K562 (cell line): Measurements from ENCODE around the gene NPC1L1. TPM values are rescaled to one million over a fixed set of nuclear protein-coding genes. Genes with fewer than 3 reads are reported as not detected.
A peak's percentile ranks its signal among the peaks of the same experiment; 100 is the strongest.

Source experiments
- ATAC-seq: fragments of 200-7000 bp; cut with Tn5 transposase; 3 replicates; pipeline ENCODE4 v1.9.1; 2020; ENCODE audit warnings: moderate library complexity
- BruUV-seq: library from RNA; stranded (reverse); fragments of 400-500 nt; replicated peaks from 2 replicates; lab custom pipeline; 2021; lab: Mats Ljungman, UMichigan
- CTCF ChIA-PET: fragments of 300-600 bp; formaldehyde crosslinking; extraction: SDS; loops from one replicate; lab custom pipeline; 2021; ENCODE audit warnings: low intra/inter-chr PET ratio; lab: Yijun Ruan, JAX
- POLR2A ChIA-PET: fragments of 300-600, 350-650 bp; sonication (Branson Sonifier 250); formaldehyde crosslinking; extraction: SDS; loops from one replicate; lab custom pipeline; 2021; ENCODE audit warnings: antibody characterized with exemption, inconsistent platforms; lab: Yijun Ruan, JAX
- DNase-seq, 4 experiments: peaks; one replicate each; pipeline versions ENCODE4 v3.0.0 to v3.0.0-alpha.2; 2011 to 2018; ENCODE audit warnings: low spot score in 3 of 4, mixed read lengths in 3 of 4; ENCODE audit errors: extremely low read depth in 1 of 4
- FAIRE-seq: peaks from 2 replicates; lab custom pipeline; 2011; peaks lifted over from hg19 to GRCh38; lab: Jason Lieb, UNC
- H2AFZ ChIP-seq: 2 replicates; pipeline ENCODE4 v1.6.0; 2011; ENCODE audit warnings: low read depth, low read length, control low read depth, inconsistent platforms
- H3K27ac ChIP-seq: fragments of 200-600 bp; 3 replicates; pipeline ENCODE4 v1.8.0; 2011; ENCODE audit warnings: low read depth, mild to moderate bottlenecking, control low read depth, inconsistent platforms, low read length, moderate library complexity, mixed read lengths; ENCODE audit errors: extremely low read depth
- H3K27me3 ChIP-seq, 2 experiments: fragments of 300-600 bp in 1 of 2; 2 replicates in 1 of 2; 3 replicates in 1 of 2; pipeline versions ENCODE4 v1.6.0 to v1.8.0; 2011; ENCODE audit warnings: inconsistent platforms in 2 of 2, low read length in 2 of 2, mild to moderate bottlenecking in 1 of 2, mixed read lengths in 1 of 2, moderate library complexity in 1 of 2; ENCODE audit not compliant: control insufficient read depth in 2 of 2, insufficient read depth in 2 of 2
- H3K36me3 ChIP-seq: fragments of 300-600 bp; 3 replicates; pipeline ENCODE4 v1.8.0; 2011; ENCODE audit warnings: mild to moderate bottlenecking, low read length, inconsistent platforms; ENCODE audit not compliant: control insufficient read depth, insufficient read depth
- H3K4me1 ChIP-seq, 2 experiments: fragments of 200-600 bp in 1 of 2; replicated peaks in 1 of 2; 2 replicates in 1 of 2; 3 replicates in 1 of 2; pipeline versions ENCODE4 v1.5.1 to v1.8.0; 2011; ENCODE audit warnings: inconsistent platforms in 2 of 2, low read length in 2 of 2, mild to moderate bottlenecking in 1 of 2, mixed read lengths in 1 of 2, moderate library complexity in 1 of 2; ENCODE audit not compliant: control insufficient read depth in 2 of 2, insufficient read depth in 2 of 2
- H3K4me2 ChIP-seq: 2 replicates; pipeline ENCODE4 v1.6.1; 2011; ENCODE audit warnings: low read length, control low read depth, inconsistent platforms, mixed read lengths; ENCODE audit not compliant: insufficient read depth
- H3K4me3 ChIP-seq: fragments of 200-600 bp; sonication (generic), shearing (Covaris generic); 2 replicates; pipeline ENCODE4 v1.5.1; 2016; ENCODE audit warnings: control low read depth, inconsistent platforms
- H3K79me2 ChIP-seq: fragments of 200-600 bp; 3 replicates; pipeline ENCODE4 v1.8.0; 2011; ENCODE audit warnings: low read length, inconsistent platforms; ENCODE audit not compliant: control insufficient read depth, insufficient read depth
- H3K9ac ChIP-seq, 2 experiments: 2 replicates each; pipeline versions ENCODE4 v1.6.0 to v1.6.1; 2011; ENCODE audit warnings: low read depth in 2 of 2, low read length in 2 of 2, control low read depth in 1 of 2, inconsistent platforms in 1 of 2, mild to moderate bottlenecking in 1 of 2, mixed read lengths in 1 of 2; ENCODE audit not compliant: insufficient read depth in 1 of 2
- H3K9me1 ChIP-seq: one replicate; pipeline ENCODE4 v1.6.0; 2011; ENCODE audit warnings: inconsistent platforms, mild to moderate bottlenecking, low read length, moderate library complexity; ENCODE audit not compliant: control insufficient read depth, insufficient read depth
- H3K9me3 ChIP-seq: replicated peaks from 2 replicates; pipeline ENCODE4 v1.5.1; 2011; ENCODE audit warnings: low read depth, low read length, inconsistent platforms; ENCODE audit not compliant: control insufficient read depth, insufficient read depth
- H4K20me1 ChIP-seq: replicated peaks from 2 replicates; pipeline ENCODE4 v1.6.1; 2011; ENCODE audit warnings: low read length, inconsistent platforms, mixed read lengths; ENCODE audit not compliant: control insufficient read depth, insufficient read depth
- DIDO1 ChIP-seq: fragments of 450-650 bp; IDR thresholded peaks from 2 replicates; pipeline ENCODE4 v1.6.1; 2016; ENCODE audit warnings: low read depth, missing biosample characterization, missing genetic modification characterization
- ESRRB ChIP-seq: fragments of 250-450 bp; sonication (Bioruptor Pico); IDR thresholded peaks from 2 replicates; pipeline ENCODE4 v1.5.0; 2020; ENCODE audit warnings: mild to moderate bottlenecking, moderate library complexity, borderline replicate concordance
- GTF2F1 ChIP-seq: IDR thresholded peaks from 2 replicates; pipeline ENCODE4 v1.6.1; 2011; ENCODE audit warnings: low read depth, low read length, improper control_type of control experiment
- KHSRP ChIP-seq: fragments of 450-650 bp; IDR thresholded peaks from 2 replicates; pipeline ENCODE4 v1.6.1; 2017
- MCM7 ChIP-seq, 2 experiments: fragments of 450-650 bp; IDR thresholded peaks; 2 replicates each; pipeline ENCODE4 v1.6.1; 2016 to 2018
- NR2C1 ChIP-seq, 2 experiments: fragments of 450-650 bp; IDR thresholded peaks; 2 replicates each; pipeline ENCODE4 v1.6.1; 2017; ENCODE audit warnings: mild to moderate bottlenecking in 2 of 2, antibody characterized with exemption in 1 of 2, inconsistent platforms in 1 of 2, missing compliant biosample characterization in 1 of 2, missing genetic modification characterization in 1 of 2
- PCBP1 ChIP-seq: fragments of 200-400 bp; formaldehyde crosslinking; IDR thresholded peaks from 2 replicates; pipeline ENCODE4 v1.6.1; 2018; ENCODE audit warnings: mild to moderate bottlenecking, low read depth, low read length; ENCODE audit not compliant: poor library complexity, severe bottlenecking
- SAP30 ChIP-seq: fragments of 200-600 bp; sonication (generic); IDR thresholded peaks from 2 replicates; pipeline ENCODE4 v1.6.1; 2012; ENCODE audit warnings: borderline replicate concordance, low read depth, mild to moderate bottlenecking, moderate library complexity, low read length, control low read depth, inconsistent platforms; ENCODE audit not compliant: insufficient read depth, poor library complexity, severe bottlenecking
- ZC3H8 ChIP-seq: fragments of 450-650 bp; IDR thresholded peaks from 2 replicates; pipeline ENCODE4 v1.6.1; 2017
- ZNF239 ChIP-seq: fragments of 250-450 bp; sonication (Bioruptor Pico); IDR thresholded peaks from 2 replicates; pipeline ENCODE4 v1.4.0; 2020; ENCODE audit warnings: mild to moderate bottlenecking
- ZNF280B ChIP-seq: fragments of 250-450 bp; sonication (Bioruptor Pico); IDR thresholded peaks from 2 replicates; pipeline ENCODE4 v1.5.1; 2021; ENCODE audit warnings: mild to moderate bottlenecking
- ZNF431 ChIP-seq: sonication (generic); formaldehyde crosslinking; IDR thresholded peaks from 2 replicates; pipeline ENCODE4 v1.8.0; 2022; ENCODE audit warnings: mild to moderate bottlenecking, missing genetic modification reagents
- WGBS: fragments of 100-300 bp; shearing (Covaris generic); methylation state at CpG from one replicate; pipeline ENCODE4 v1.1.6; 2016; ENCODE audit warnings: low coverage, mixed read lengths; ENCODE audit not compliant: insufficient coverage; ENCODE audit errors: missing lambda C conversion rate; 5-methylcytosine and 5-hydroxymethylcytosine counted together
- in situ Hi-C: fragments of 300-500 bp; cut with MboI; formaldehyde crosslinking; loops from 4 replicates; pipeline ENCODE4 v1.15.0; 2018; ENCODE audit warnings: inconsistent platforms, mixed read lengths
- intact Hi-C: fragments of 100-400 bp; cut with micrococcal nuclease; formaldehyde crosslinking; loops from 2 replicates; pipeline ENCODE4 v1.14.2; 2022
- polyA plus RNA-seq, 8 experiments: library from polyadenylated mRNA; depleted of rRNA in 4 of 8; stranded (reverse) in 5 of 8; unstranded in 3 of 8; fragments of >200 nt; fragmentation: Nextera tagmentation in 2 of 8; fragmentation: Illumina TruSeq in 1 of 8; extraction: Ambion mirVana in 2 of 8; extraction: Trizol in 1 of 8; gene quantifications; 2 replicates each; pipeline versions ENCODE4 v1.2.1 to v1.2.3, GENCODE V29; 2011 to 2014; ENCODE audit warnings: inconsistent platforms in 1 of 8, missing spikeins in 1 of 8
- total RNA-seq, 7 experiments: library from RNA; depleted of rRNA in 6 of 7; stranded (reverse); fragments of >200 nt in 6 of 7; fragmentation: Illumina TruSeq in 2 of 7; extraction: Trizol in 2 of 7; gene quantifications; 2 replicates each; pipeline versions ENCODE4 v1.2.1 to v1.2.3, GENCODE V29; 2011 to 2021; ENCODE audit warnings: low replicate concordance in 1 of 7
- TF ChIP-seq, protein P1 (sequence below): fragments of 250-450 bp; sonication (Bioruptor Pico); IDR thresholded peaks from 2 replicates; pipeline ENCODE4 v1.5.0; 2021

The NPC1L1 gene
- total and polyA plus RNA-seq, 9 of the 15 experiments (the other 6 are each of a cell fraction or from before 2014, with no cell fraction given), result 0.01 to 0.18 (median 0.07) TPM; not detected in 4

GRCh38 chr7:44531421-44532380 is 9.4 kb downstream of the NPC1L1 start:
- POLR2A ChIA-PET, result interaction anchor here (0.7 kb wide), 1 partner anchor 262 kb away, joined by 3 read pairs; no protein-coding TSS in a partner anchor
- in situ Hi-C loops, result no loop called here

More at GRCh38 chr7:44531421-44532380, 9.4 kb downstream of the NPC1L1 start:
- H3K27me3 ChIP-seq, result no peaks in the 10 kb centered on the region
- no peak for TF ChIP-seq ZNF431 (CRISPR knock-in tag)
- TF ChIP-seq ZNF239 (CRISPR knock-in tag), result no peak
- no peak for TF ChIP-seq SAP30
- TF ChIP-seq GTF2F1, result no peak
- no peak for TF ChIP-seq KHSRP
- TF ChIP-seq MCM7 (IDR thresholded peaks at IDR 0.05), result no peak
- TF ChIP-seq DIDO1 (tag), result no peak
- no peak for TF ChIP-seq ESRRB (CRISPR knock-in tag)
- TF ChIP-seq ZNF280B (CRISPR knock-in tag), result no peak
- TF ChIP-seq ZC3H8, result no peak
- no peak for TF ChIP-seq PCBP1
- TF ChIP-seq NR2C1 (IDR thresholded peaks at IDR 0.05), result no peak
- TF ChIP-seq NR2C1 (tag; IDR thresholded peaks at IDR 0.05), result no peak
- TF ChIP-seq, protein P1, sequence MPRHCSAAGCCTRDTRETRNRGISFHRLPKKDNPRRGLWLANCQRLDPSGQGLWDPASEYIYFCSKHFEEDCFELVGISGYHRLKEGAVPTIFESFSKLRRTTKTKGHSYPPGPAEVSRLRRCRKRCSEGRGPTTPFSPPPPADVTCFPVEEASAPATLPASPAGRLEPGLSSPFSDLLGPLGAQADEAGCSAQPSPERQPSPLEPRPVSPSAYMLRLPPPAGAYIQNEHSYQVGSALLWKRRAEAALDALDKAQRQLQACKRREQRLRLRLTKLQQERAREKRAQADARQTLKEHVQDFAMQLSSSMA (CRISPR knock-in tag), result no peak
- TF ChIP-seq, all 486 proteins: peak for 0
- intact Hi-C loops, result no loop called here
- Histone ChIP-seq H3K27ac (no peak overlapping the region), H3K4me1 (peaks cover 0 to 31% of the 10 kb centered on the region in 2 experiments; a peak in 2 of 5 replicates), H3K9ac (peak overlapping the region in 1 of 2 experiments; percentile 21; a peak in 1 of 4 replicates), H3K9me1 (no peaks in the 10 kb centered on the region), H3K4me2 (no peak overlapping the region), H3K36me3 (no peaks in the 10 kb centered on the region), H2AFZ (no peak overlapping the region), H3K4me3 (no peak overlapping the region), H3K79me2 (no peaks in the 10 kb centered on the region), H4K20me1 (no peaks in the 10 kb centered on the region), H3K9me3 (no peaks in the 10 kb centered on the region)
- peak in 1 of 4 experiments; percentile 5 for DNase-seq
- CTCF ChIA-PET, result interaction anchor here (0.6 kb wide), 1 partner anchor 13 kb away, joined by 5 read pairs; no protein-coding TSS in a partner anchor
- FAIRE-seq, result no peak
- no TSS peak for BruUV-seq
- 43% methylated on average over 17 of the region's 17 CpGs for WGBS
- ATAC-seq, result no peak; the same call in 2 of the 3 replicates
